Effector memory CD4-positive, alpha-beta T cell (primary cell): Measurements from ENCODE around the gene SSTR4.

Experiments
- DNase-seq, 3 donors: peaks; one replicate each; pipeline ENCODE4 v3.0.0-alpha.2; 2020
- H3K27ac ChIP-seq: 2 replicates; pipeline ENCODE4 v1.7.0; 2013; ENCODE audit warnings: mild to moderate bottlenecking, low read length, moderate library complexity; ENCODE audit not compliant: insufficient read depth, poor library complexity, severe bottlenecking
- H3K27me3 ChIP-seq: replicated peaks from 2 replicates; pipeline ENCODE4 v1.7.0; 2013; ENCODE audit warnings: mild to moderate bottlenecking, low read length; ENCODE audit not compliant: insufficient read depth, control insufficient read depth, poor library complexity, severe bottlenecking
- H3K36me3 ChIP-seq: 2 replicates; pipeline ENCODE4 v1.7.0; 2013; ENCODE audit warnings: mild to moderate bottlenecking, low read length, moderate library complexity; ENCODE audit not compliant: control insufficient read depth, insufficient read depth
- H3K4me1 ChIP-seq: 2 replicates; pipeline ENCODE4 v1.7.0; 2013; ENCODE audit warnings: low read length, mild to moderate bottlenecking; ENCODE audit not compliant: control insufficient read depth, insufficient read depth, poor library complexity, severe bottlenecking
- H3K4me3 ChIP-seq: 2 replicates; pipeline ENCODE4 v1.7.0; 2013; ENCODE audit warnings: low read length, low read depth, mild to moderate bottlenecking; ENCODE audit not compliant: insufficient read depth, poor library complexity, severe bottlenecking
- H3K9me3 ChIP-seq: 2 replicates; pipeline ENCODE4 v1.7.0; 2013; ENCODE audit warnings: mild to moderate bottlenecking, low read length, moderate library complexity; ENCODE audit not compliant: control insufficient read depth

SSTR4 gene

GRCh38 chr20:23017516-23017915 lies 17.6 kb upstream of the SSTR4 start:
- H3K27me3 ChIP-seq = no peaks in the 10 kb centered on the region
- DNase-seq = no peak
- H3K4me3 ChIP-seq = no peak overlapping the region
- no peaks in the 10 kb centered on the region for H3K4me1 ChIP-seq
- H3K9me3 ChIP-seq = no peaks in the 10 kb centered on the region
- no peak overlapping the region for H3K27ac ChIP-seq
- no peaks in the 10 kb centered on the region for H3K36me3 ChIP-seq

DNA sequence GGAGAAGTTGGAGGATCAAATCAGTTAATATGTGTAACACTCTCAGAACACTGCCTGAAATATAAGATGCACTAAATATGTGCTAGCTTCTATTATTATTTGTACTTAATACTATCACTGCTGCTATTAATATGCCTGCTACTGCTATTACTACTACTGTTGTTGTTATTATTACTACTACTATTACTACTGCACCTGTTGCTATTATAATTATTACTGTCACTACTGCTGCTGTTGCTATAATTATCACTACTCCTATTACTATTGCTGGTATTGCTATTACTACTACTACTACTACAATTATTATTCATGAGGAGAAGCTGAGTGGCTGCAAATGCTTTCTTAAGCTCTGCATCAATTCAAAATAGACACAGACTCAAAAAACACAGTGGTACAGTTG lies 16.7 kb upstream of the SSTR4 start:
- DNase-seq = no peak
- Histone ChIP-seq H3K4me3 (no peak overlapping the region), H3K36me3 (no peaks in the 10 kb centered on the region)

GRCh38 chr20:23018941-23019340 lies 16.2 kb upstream of the SSTR4 start:
- H3K27me3 ChIP-seq = no peaks in the 10 kb centered on the region
- H3K4me1 ChIP-seq = no peaks in the 10 kb centered on the region
- no peak for DNase-seq
- H3K9me3 ChIP-seq = no peaks in the 10 kb centered on the region
- no peaks in the 10 kb centered on the region for H3K36me3 ChIP-seq
- H3K4me3 ChIP-seq = no peak overlapping the region
- no peak overlapping the region for H3K27ac ChIP-seq

More for the DNA sequence above, 16.7 kb upstream of the SSTR4 start:
- no peaks in the 10 kb centered on the region for H3K9me3 ChIP-seq
- no peaks in the 10 kb centered on the region for H3K27me3 ChIP-seq
- no peak overlapping the region for H3K27ac ChIP-seq
- H3K4me1 ChIP-seq = no peaks in the 10 kb centered on the region

DNA sequence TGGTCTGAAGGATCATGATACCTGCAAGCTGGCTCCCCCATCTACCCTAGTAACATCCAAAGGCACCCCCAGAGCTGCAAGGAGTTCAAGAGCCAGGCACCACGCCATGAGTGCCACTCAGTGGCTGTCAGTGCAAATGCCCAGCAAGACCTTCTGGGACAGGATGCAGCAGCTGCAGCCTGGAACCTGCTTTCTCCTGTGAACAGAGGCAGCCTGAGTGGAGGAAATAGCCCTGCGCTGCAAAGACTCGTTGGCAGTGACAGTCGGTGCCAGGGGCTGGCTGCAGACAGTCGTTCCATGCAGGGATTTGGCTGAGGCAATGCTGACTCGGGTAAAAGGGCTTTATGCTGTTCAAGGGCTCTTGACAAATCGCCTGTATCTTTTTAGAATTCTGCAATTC lies 15.7 kb upstream of the SSTR4 start:
- H3K4me1 ChIP-seq = no peaks in the 10 kb centered on the region
- no peak overlapping the region for H3K27ac ChIP-seq
- no peaks in the 10 kb centered on the region for H3K27me3 ChIP-seq
- no peak for DNase-seq
- no peaks in the 10 kb centered on the region for H3K9me3 ChIP-seq
- H3K36me3 ChIP-seq = no peaks in the 10 kb centered on the region
- H3K4me3 ChIP-seq = no peak overlapping the region

GRCh38 chr20:23020230-23021018 lies 14.7 kb upstream of the SSTR4 start:
- no peaks in the 10 kb centered on the region for H3K9me3 ChIP-seq
- no peak for DNase-seq
- no peak overlapping the region for H3K27ac ChIP-seq
- no peaks in the 10 kb centered on the region for H3K27me3 ChIP-seq
- no peak overlapping the region for H3K4me3 ChIP-seq
- no peaks in the 10 kb centered on the region for H3K36me3 ChIP-seq
- no peaks in the 10 kb centered on the region for H3K4me1 ChIP-seq

GRCh38 chr20:23021541-23021940 lies 13.6 kb upstream of the SSTR4 start:
- Histone ChIP-seq H3K36me3 (no peaks in the 10 kb centered on the region), H3K9me3 (no peaks in the 10 kb centered on the region), H3K4me3 (no peak overlapping the region), H3K27me3 (no peaks in the 10 kb centered on the region), H3K4me1 (no peaks in the 10 kb centered on the region), H3K27ac (no peak overlapping the region)
- no peak for DNase-seq

DNA sequence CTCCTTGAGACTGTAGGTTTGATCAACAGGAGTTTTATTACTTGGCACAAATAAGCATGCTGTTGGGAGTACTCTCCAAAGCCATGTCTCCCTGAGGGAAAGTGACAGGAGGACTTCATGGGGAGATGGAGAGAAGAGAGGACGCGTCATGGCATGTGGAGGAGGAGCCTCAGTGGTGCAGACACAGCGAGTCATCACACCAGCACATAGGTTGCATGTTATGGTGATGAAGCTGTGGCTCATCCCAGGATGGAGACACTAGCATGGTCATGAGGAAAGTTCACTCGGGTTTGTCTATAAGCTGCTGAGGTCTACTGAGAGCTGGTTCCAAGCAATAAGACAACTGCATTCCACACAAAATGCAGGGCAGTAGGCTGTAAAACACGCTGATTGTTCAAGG lies 13.2 kb upstream of the SSTR4 start:
- no peaks in the 10 kb centered on the region for H3K27me3 ChIP-seq
- no peak for DNase-seq
- no peak overlapping the region for H3K27ac ChIP-seq
- H3K36me3 ChIP-seq = no peaks in the 10 kb centered on the region
- no peak overlapping the region for H3K4me3 ChIP-seq
- no peaks in the 10 kb centered on the region for H3K4me1 ChIP-seq
- H3K9me3 ChIP-seq = no peaks in the 10 kb centered on the region

GRCh38 chr20:23022849-23023248 lies 12.3 kb upstream of the SSTR4 start:
- Histone ChIP-seq H3K9me3 (no peaks in the 10 kb centered on the region), H3K27ac (no peak overlapping the region), H3K36me3 (no peaks in the 10 kb centered on the region), H3K4me1 (no peaks in the 10 kb centered on the region), H3K27me3 (no peaks in the 10 kb centered on the region), H3K4me3 (no peak overlapping the region)
- DNase-seq = no peak

GRCh38 chr20:23023621-23024177 lies 11.4 kb upstream of the SSTR4 start:
- H3K27ac ChIP-seq = no peak overlapping the region
- H3K36me3 ChIP-seq = no peaks in the 10 kb centered on the region
- no peaks in the 10 kb centered on the region for H3K27me3 ChIP-seq
- no peaks in the 10 kb centered on the region for H3K9me3 ChIP-seq
- no peak overlapping the region for H3K4me3 ChIP-seq
- no peaks in the 10 kb centered on the region for H3K4me1 ChIP-seq
- no peak for DNase-seq

DNA sequence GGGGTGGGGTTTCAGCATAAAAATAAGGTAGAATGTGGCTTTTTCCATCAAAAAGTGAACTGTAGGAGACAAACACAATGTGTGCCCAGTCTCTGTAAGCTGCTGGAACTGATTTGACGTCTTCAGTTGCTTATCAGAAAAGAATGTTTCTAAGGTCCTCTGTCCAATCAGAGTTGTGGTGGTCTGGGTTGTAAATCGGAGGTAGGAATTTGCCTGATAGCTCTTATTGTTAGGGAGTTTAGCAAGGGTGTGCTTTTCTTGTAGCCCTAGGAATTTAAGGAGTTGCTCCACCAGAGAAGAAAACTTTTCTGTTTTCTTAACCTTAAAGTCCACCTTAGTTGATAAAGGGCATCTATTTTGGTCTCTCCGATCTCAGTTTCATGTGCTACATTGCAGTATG lies 10.4 kb upstream of the SSTR4 start:
- no peak overlapping the region for H3K27ac ChIP-seq
- no peaks in the 10 kb centered on the region for H3K9me3 ChIP-seq

More for the DNA sequence above, 10.4 kb upstream of the SSTR4 start:
- H3K4me3 ChIP-seq = no peak overlapping the region
- no peaks in the 10 kb centered on the region for H3K27me3 ChIP-seq
- no peaks in the 10 kb centered on the region for H3K4me1 ChIP-seq
- no peaks in the 10 kb centered on the region for H3K36me3 ChIP-seq
- no peak for DNase-seq
